ENCODE data around the gene RTEL1.

The RTEL1 gene

GRCh38 chr20:63678071-63678470 lies 20.0 kb downstream of the RTEL1 start:
- no peaks in the 10 kb centered on the region for H3K9me3 ChIP-seq (ENCODE audit: low read length)
- no peaks in the 10 kb centered on the region for H3K79me2 ChIP-seq (ENCODE audit: insufficient read depth, low read length)
- H3K4me2 ChIP-seq (ENCODE audit: low read length), result no peak overlapping the region
- TF ChIP-seq CTCF (IDR thresholded peaks at IDR 0.05; ENCODE audit: low read length) (no peak), EZH2 (IDR thresholded peaks at IDR 0.05; ENCODE audit: borderline replicate concordance, low read length) (no peak)
- H3K9ac ChIP-seq (ENCODE audit: low read length), result no peak overlapping the region
- H3K27me3 ChIP-seq (ENCODE audit: insufficient read depth, low read length), result no peaks in the 10 kb centered on the region
- no peaks in the 10 kb centered on the region for H3K9me2 ChIP-seq (ENCODE audit: low read depth, low read length)
- H4K20me1 ChIP-seq (ENCODE audit: insufficient read depth, low read length), result no peaks in the 10 kb centered on the region
- no peaks in the 10 kb centered on the region for H3K4me1 ChIP-seq (ENCODE audit: insufficient read depth, low read length, severe bottlenecking)
- H2AFZ ChIP-seq (ENCODE audit: low read length), result no peak overlapping the region
- H3K36me3 ChIP-seq (ENCODE audit: insufficient read depth, low read length), result peaks cover 34% of the 10 kb centered on the region
- H3K27ac ChIP-seq (ENCODE audit: low read depth, low read length, poor library complexity, severe bottlenecking), result no peak overlapping the region
- H3F3A ChIP-seq (ENCODE audit: insufficient read depth, low read length), result no peaks in the 10 kb centered on the region
- no peak overlapping the region for H3K4me3 ChIP-seq (ENCODE audit: low read depth, low read length, poor library complexity, severe bottlenecking)

- Histone ChIP-seq H3K4me3 (ENCODE audit: low read depth, low read length, poor library complexity, severe bottlenecking) (no peak overlapping the region), H3K9me2 (ENCODE audit: low read depth, low read length) (no peaks in the 10 kb centered on the region), H3K27ac (ENCODE audit: low read depth, low read length, poor library complexity, severe bottlenecking) (no peak overlapping the region), H2AFZ (ENCODE audit: low read length) (no peak overlapping the region), H3K4me1 (ENCODE audit: insufficient read depth, low read length, severe bottlenecking) (no peaks in the 10 kb centered on the region), H3K4me2 (ENCODE audit: low read length) (no peak overlapping the region), H3K79me2 (ENCODE audit: insufficient read depth, low read length) (no peaks in the 10 kb centered on the region), H3K9ac (ENCODE audit: low read length) (no peak overlapping the region), H3K27me3 (ENCODE audit: insufficient read depth, low read length) (no peaks in the 10 kb centered on the region), H3K36me3 (ENCODE audit: insufficient read depth, low read length) (peaks cover 34% of the 10 kb centered on the region), H4K20me1 (ENCODE audit: insufficient read depth, low read length) (no peaks in the 10 kb centered on the region), H3K9me3 (ENCODE audit: low read length) (no peaks in the 10 kb centered on the region), H3F3A (ENCODE audit: insufficient read depth, low read length) (no peaks in the 10 kb centered on the region)
- TF ChIP-seq EZH2 (IDR thresholded peaks at IDR 0.05; ENCODE audit: borderline replicate concordance, low read length) (no peak), CTCF (IDR thresholded peaks at IDR 0.05; ENCODE audit: low read length) (no peak)
Measured at GRCh38 chr20:63678667-63679465, 20.8 kb downstream of the RTEL1 start.

- H3K27ac ChIP-seq (ENCODE audit: low read depth, low read length, poor library complexity, severe bottlenecking), result no peak overlapping the region
- H3K9me2 ChIP-seq (ENCODE audit: low read depth, low read length), result no peaks in the 10 kb centered on the region
Measured at GRCh38 chr20:63679799-63680305, 21.7 kb downstream of the RTEL1 start.

More at GRCh38 chr20:63679799-63680305, 21.7 kb downstream of the RTEL1 start:
- H4K20me1 ChIP-seq (ENCODE audit: insufficient read depth, low read length), result no peaks in the 10 kb centered on the region
- no peak overlapping the region for H2AFZ ChIP-seq (ENCODE audit: low read length)
- H3F3A ChIP-seq (ENCODE audit: insufficient read depth, low read length), result no peaks in the 10 kb centered on the region
- no peak overlapping the region for H3K9ac ChIP-seq (ENCODE audit: low read length)
- no peak overlapping the region for H3K4me2 ChIP-seq (ENCODE audit: low read length)
- H3K27me3 ChIP-seq (ENCODE audit: insufficient read depth, low read length), result no peaks in the 10 kb centered on the region
- peaks cover 29% of the 10 kb centered on the region for H3K36me3 ChIP-seq (ENCODE audit: insufficient read depth, low read length)
- no peaks in the 10 kb centered on the region for H3K4me1 ChIP-seq (ENCODE audit: insufficient read depth, low read length, severe bottlenecking)
- TF ChIP-seq EZH2 (IDR thresholded peaks at IDR 0.05; ENCODE audit: borderline replicate concordance, low read length) (no peak), CTCF (IDR thresholded peaks at IDR 0.05; ENCODE audit: low read length) (no peak)
- no peak overlapping the region for H3K4me3 ChIP-seq (ENCODE audit: low read depth, low read length, poor library complexity, severe bottlenecking)
- H3K9me3 ChIP-seq (ENCODE audit: low read length), result no peaks in the 10 kb centered on the region
- H3K79me2 ChIP-seq (ENCODE audit: insufficient read depth, low read length), result no peaks in the 10 kb centered on the region
